GM18507 (cell line): ENCODE results near the gene KCNT1.

Experiments used
- DNase-seq: peaks from one replicate; pipeline ENCODE4 v3.0.0; 2011; ENCODE audit warnings: low read depth; ENCODE audit not compliant: insufficient read length; ENCODE audit errors: extremely low spot score
- FAIRE-seq: peaks from 2 replicates; lab custom pipeline; 2011; peaks lifted over from hg19 to GRCh38; lab: Jason Lieb, UNC

The KCNT1 gene

GRCh38 chr9:135822374-135822755 is 120.4 kb downstream of the KCNT1 start:
- FAIRE-seq = no peak
- no peak for DNase-seq

- no peak for FAIRE-seq
- DNase-seq = no peak
Observed at GRCh38 chr9:135823036-135823435, 121.1 kb downstream of the KCNT1 start.

DNA sequence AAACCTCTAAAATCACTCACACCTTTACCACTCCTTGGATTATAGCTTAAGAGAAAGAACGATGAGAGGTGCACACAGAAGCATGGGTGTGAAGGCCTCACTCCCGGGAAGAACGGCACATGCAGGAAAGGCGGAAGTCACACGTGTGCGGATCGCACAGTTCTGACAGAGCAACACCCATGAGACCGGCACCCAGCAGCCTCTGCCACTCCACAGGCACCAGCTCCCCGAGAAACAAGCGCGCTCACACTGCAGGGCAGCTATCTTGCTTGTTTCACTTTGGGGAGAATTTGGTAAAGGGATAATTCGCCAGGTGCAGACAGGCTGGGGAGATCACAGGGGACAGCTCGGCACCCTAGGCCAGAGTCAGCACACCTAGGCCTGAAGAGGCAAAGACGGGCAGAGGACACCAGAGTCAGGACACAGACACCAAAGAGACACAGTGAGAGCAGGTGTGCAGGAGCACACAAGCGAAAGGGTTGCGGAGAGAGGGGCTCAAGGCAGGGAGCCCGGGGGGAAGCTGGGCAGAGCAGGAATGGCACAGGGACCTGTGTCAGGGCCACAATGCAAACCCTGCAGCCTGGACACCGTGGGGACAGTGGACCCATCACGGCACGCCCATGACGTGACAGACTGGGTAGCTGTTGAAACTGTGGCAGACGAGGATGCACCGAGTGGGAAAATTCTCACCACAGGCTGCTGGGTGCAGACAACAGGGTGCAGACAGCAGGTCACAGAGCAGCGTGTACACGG is 123.6 kb downstream of the KCNT1 start:
- FAIRE-seq (no peak), DNase-seq (no peak)

GRCh38 chr9:135826188-135826545 is 124.2 kb downstream of the KCNT1 start:
- FAIRE-seq = no peak

DNA sequence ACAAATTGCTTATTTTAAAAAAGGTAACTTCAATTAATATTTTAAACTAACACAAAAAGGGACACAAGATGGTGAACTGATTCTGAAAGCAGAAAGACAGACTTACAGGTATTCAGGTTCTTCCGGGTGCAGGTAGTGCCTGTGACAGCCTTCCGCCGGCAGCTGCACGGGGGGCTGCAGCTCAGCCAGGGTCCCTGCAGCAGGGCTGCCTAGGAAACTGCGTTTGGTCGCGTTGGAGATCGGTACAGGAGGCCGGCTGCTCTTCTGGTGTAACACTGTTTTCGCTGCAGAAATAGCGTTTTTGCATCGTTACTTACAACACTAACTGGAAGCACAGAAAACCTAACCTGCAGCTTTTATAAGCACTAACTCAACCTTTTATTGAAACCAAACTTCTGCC is 125.3 kb downstream of the KCNT1 start:
- FAIRE-seq (no peak), DNase-seq (no peak)

More at GRCh38 chr9:135826188-135826545, 124.2 kb downstream of the KCNT1 start:
- DNase-seq = no peak

GRCh38 chr9:135827866-135828580 is 126.0 kb downstream of the KCNT1 start:
- DNase-seq = no peak
- FAIRE-seq = no peak

- DNase-seq = no peak
- FAIRE-seq = no peak
Observed at GRCh38 chr9:135828656-135829055, 126.7 kb downstream of the KCNT1 start.

GRCh38 chr9:135830496-135830895 is 128.5 kb downstream of the KCNT1 start:
- DNase-seq = no peak
- FAIRE-seq = no peak

DNA sequence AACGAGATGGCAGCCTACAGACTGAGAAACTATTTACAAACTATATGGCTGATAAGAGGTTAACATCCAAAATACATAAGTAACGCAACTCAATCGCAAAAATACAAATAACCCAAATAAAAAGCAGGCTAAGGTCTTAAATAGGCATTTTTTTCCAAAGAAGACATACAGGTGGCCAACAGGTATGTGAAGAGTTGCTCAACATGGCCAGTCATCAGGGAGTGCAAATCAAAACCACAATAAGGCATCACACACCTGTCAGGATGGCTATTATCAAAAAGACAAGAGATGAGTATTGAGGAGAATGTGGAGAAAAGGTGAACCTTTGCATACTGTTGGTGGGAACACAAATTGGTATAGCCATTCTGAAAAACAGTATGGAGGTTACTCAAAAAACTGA is 131.9 kb downstream of the KCNT1 start:
- FAIRE-seq (no peak), DNase-seq (no peak)

GRCh38 chr9:135835131-135835530 is 133.1 kb downstream of the KCNT1 start:
- DNase-seq (no peak), FAIRE-seq (no peak)

- DNase-seq = no peak
- FAIRE-seq = no peak
Observed at GRCh38 chr9:135839516-135839915, 137.5 kb downstream of the KCNT1 start.

DNA sequence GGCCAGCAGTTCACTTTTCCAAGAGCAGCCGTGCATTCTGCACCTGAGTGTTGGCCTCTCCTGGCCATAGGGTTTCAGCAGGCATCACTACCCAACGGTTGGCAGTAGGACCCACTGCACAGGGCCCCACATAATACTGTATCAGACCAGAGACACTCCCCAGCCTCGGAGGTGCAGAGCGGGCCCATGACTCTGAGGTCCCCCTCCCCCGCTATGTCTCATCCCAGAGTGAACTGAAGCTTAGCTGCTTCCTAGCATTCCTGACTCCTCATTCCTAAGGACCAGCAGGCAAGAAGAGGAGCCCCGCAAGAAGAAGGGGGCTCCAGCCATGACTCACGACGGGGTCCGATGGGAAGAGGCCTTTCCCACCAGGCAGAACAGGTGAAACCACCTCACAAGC is 138.1 kb downstream of the KCNT1 start:
- DNase-seq (no peak), FAIRE-seq (no peak)

DNA sequence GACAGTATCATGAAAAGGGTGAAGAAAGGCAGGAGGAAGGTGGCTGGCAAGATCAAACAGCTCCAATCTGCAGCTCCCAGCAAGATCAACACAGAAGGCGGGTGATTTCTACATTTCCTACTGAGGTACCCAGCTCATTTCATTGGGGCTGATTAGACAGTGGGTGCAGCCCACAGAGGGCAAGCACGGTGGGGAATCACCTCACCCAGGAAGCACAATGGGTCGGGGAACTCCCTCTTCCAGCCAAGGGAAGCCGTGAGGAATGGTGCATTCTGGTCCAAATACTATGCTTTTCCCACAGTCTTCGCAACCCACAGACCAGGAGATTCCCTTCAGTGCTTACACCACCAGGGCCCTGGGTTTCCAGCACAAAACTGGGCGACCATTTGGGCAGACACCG is 138.6 kb downstream of the KCNT1 start:
- FAIRE-seq (no peak), DNase-seq (no peak)
